ENCODE measurements around the gene KCNQ5. TPM values are rescaled to one million over a fixed set of nuclear protein-coding genes. Genes with fewer than 3 reads are reported as not detected.

KCNQ5 gene
- total RNA-seq, 1 experiment from 2014 or later: 7.1 TPM

DNA sequence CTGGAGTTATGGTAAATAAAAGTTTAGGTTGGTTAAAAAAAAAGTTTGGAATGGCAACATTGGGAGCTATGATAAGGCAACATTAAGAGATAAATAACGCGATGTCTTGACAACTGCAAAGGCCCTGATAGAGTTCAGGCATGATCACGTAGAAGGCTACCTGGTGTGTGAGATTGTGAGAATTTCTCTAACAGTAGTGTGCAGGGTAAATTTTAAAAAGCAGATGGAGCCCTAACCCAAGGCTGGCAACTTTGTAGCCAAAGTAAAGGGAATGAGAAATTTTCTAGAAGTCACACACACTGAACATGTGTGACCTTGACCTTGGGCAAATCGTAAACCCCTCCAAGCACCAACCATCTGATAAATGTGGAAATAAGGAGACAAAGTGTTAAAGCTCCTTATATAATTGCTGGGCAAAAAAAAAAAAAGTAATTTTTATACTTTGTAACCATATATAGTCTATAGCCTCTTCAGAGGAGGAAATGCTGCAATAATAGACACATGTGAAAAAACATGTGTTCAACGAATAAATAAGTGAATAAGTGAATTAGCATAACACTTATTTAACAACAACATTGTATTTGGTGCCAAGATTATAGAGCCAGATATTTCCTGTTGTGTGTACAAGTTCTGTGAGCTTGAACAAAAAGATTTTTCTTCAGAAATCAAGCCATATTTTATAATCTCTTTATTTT, 18.2 kb downstream of the KCNQ5 start:
- no peak for DNase-seq (ENCODE audit: low read depth)

DNA sequence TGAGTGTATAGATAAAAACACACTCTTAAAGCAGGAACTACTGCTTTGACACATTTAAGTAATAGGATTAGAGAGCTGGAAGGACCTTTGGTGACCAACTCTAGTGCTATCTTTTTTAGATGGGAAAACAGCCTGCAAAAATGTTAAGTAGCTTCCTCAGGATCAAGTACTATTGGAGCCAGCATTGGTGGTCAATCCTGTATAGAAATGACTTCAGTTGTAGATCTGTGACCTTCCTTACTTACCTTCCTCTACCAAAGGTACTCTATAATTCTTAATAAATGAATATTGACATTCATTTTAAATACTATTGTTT, 18.7 kb downstream of the KCNQ5 start:
- no peak for DNase-seq (ENCODE audit: low read depth)

DNA sequence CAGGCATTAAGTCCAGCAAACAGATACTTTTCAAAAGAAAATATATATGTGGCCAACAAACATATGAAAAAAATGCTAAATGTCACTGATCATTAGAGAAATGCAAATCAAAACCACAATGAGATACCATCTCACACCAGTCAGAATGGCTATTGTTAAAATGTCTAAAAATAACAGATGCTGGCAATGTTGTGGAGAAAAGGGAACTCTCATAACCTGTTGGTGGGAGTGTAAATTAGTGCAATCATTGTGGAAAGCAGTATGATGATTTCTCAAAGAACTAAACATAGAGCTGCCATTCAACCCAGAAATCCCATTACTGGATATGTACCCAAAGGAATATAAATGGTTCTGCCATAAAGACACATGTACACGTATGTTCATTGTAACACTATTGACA, 20.6 kb downstream of the KCNQ5 start:
- no peak for DNase-seq (ENCODE audit: low read depth)

DNA sequence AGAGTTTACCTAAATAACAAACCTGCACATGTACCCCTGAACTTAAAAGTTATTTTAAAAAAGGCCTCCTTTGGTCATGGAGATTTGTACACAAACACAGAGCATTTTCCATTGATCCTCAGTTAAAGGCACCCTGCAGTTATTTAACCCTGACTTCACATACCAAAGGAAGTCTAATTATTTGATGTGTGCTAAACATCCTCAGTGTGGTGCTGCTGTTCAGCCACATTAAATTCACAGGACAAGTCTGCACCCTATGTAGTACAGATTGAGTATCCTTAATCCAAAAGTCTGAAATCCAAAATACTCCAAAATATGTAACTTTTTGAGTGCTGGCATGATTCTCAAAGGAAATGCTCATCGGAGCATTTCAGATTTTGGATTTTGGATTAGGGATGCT, 21.4 kb downstream of the KCNQ5 start:
- peak; percentile 45 for DNase-seq (ENCODE audit: low read depth)

DNA sequence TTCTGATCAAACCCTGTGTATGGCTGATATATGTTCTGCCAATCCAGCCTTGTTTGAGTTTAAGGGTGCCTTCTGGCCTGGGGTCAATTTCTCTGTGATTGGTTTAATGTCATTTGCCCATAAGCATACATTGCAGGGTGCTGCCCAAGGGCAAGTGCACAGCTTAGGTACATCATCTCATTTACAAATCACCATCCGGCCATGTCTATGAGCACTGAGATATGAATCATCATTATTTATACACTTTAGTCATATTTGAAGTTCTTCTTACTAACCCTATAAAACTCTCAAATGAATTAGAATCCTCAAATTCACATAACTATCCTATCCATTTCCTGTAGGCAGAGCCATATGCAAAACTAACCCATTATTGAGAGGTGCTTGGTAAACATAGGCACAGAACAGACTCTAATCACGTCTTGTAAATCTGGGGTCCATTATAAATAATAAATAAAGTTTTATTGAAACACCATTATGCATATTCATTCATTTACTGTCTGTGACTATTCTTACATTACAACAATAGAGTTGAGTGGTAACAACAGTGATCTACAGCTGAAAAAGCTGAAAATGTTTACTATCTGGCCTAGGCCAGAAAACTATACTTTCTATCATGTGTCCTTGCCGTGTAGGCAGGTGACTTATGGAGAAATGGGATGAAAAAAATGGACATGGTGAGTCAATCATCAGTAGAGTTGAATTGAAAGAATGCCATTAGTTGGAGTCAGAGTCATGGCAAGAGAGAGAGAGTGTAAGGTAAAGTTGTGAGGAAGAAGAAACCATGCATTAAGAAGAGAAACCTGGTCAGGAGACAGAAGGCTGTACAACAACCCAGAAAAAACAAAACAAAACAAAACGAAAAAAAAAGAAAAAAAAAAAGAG, 25.0 kb downstream of the KCNQ5 start:
- no peak for DNase-seq (ENCODE audit: low read depth)

DNA sequence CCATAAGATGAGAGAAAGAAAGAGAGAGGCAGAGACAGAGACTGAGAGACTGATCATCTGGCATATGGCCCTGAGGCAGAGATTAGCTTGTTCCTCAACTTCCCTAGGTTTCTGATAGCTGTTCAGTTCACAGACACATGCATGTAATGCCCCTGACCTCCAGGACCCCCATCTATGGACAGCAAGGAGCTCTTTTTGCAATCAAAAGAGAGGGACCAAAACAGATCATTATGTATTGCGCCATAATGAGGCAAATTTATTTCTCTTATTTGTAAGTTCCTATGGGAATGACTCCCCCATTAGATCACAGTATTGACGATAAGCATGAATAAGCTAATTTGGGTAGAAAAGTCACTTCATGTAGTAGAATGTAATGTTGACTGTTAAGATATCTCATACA, 25.6 kb downstream of the KCNQ5 start:
- no peak for DNase-seq (ENCODE audit: low read depth)

DNA sequence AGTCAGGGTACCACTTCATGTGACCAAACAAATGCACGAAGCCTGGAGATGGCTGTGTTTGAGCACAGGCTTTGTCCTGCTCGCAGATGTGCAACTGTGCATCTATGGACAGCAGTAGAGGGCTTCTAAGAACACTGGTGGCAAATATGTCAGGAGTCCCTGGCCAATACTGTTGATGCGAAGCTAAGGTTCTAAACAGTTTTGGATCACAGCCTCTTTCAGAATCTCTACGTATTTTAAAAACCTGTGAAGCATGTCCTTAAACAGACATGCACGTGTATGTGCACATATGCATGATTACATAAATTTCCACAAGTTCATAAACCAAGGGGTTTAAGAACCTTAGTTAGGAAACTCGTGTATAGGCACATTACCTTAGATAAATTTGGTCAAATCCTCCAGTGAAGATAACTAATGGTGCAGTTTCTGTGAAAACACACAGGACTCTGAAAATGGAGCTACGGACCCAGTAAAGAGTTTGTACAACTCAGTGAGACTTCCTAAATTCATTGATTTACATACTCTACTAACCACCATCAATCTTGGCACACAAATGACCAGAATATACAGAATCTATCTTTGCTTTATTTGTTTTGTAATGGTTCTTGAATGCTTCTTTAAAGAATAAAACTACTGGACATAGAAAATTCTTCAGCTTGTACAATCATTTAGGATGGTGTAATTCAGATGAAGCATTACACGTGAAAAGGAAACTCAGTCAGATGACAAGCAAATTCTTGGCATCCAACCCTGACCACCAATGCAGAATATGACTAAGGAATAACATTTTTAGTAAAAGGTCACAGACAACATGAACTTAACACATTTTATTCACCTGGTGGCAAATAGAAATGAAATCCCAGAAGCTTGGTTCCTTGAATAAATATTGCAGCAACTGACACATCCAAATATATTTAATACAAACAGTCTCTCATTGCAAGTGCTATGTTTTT, 27.4 kb downstream of the KCNQ5 start:
- DNase-seq (ENCODE audit: low read depth): peak; percentile 87

DNA sequence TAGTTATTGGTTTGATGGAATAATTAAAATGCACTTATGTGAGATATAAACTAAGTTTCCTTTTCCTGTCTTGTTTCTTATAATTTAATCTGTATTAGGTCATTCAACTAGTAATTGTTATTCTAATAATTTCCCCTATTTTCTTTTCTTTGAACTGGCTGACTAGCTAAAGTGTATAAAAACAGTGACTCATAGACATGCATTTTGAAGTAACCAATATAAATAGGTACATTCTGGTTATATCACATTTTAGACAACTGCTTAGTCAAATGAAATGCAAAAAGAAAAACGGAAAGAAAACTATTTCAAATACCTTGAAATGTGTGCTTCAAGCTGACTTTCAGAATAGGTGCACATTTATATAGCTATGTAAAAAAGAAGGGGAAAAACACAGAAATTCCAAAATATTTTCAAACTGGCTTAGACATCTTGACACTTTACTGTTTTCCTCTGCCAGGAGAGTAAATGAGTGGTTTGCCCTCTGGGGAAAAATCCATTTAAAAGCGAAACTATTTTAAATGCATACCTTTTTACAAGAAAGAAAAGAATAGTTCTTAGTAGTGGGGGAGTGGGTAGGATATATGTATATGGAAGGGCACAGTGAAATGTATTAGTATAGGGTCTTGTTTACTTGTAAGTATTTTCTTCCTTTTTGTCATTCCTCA, 28.3 kb downstream of the KCNQ5 start:
- no peak for DNase-seq (ENCODE audit: low read depth)

DNA sequence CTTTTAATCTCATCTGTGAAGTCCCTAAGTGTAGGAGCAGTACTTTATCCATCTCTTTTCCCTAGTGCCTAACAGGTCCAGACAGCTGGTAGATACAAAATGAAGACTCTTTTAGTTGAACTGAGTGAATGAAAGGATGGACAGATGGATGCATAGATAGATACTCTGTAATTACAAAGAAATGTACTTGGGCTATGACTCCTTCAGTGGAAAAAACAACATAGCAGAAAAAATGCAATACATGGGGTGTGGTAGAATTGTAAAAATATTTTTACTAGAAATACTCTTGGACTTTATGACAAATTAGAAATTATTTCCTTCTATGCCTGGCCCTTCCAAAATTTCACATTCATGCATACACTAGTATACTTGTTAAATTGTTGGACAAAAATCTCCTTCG, 29.3 kb downstream of the KCNQ5 start:
- DNase-seq (ENCODE audit: low read depth): peak; percentile 36

DNA sequence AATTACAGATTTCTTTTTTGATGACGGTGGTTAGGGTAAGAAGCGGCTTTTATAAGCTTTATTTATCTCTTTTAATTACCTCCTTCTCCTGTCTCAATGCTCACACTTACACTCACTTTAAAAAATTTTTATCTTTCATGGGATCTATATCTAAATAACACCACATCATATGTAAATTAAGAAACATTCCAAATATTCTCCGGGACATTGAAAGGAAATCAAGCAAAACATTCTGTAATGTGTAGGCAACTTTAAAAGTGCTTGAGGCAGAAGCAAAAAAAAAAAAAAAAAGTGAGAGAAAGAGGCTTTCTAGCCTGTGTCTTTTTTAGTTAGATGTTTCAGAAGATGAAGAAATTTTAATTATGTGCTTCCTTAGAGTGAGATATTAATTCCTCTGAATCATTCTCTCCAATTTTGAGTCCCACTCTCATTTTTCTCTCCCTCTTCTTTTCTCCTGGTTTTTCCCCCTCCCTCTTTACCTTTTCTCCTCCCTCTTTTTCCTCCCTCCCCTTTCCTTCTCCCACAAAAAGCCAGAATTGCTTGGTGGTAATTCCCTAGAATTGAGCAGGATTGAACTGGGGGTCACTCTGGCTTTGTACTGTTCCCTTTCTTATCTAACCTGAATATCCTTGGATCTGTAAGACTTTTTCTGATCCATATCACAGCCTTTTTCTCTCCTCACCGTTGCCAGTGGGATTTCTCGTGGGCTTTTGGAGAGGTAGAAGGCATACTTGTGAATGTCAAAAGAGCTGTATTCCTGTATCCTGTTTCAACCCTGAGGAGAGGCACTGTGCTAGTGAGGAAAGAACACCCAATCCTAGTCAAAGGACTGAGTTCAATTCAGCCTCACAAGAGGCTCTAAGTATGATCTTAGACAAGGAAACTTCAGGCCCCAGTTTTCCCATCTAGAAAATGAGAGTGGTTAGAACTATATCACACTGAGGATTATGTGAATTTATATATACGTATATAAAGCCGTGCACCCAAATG, 30.4 kb downstream of the KCNQ5 start:
- DNase-seq (ENCODE audit: low read depth): no peak

DNA sequence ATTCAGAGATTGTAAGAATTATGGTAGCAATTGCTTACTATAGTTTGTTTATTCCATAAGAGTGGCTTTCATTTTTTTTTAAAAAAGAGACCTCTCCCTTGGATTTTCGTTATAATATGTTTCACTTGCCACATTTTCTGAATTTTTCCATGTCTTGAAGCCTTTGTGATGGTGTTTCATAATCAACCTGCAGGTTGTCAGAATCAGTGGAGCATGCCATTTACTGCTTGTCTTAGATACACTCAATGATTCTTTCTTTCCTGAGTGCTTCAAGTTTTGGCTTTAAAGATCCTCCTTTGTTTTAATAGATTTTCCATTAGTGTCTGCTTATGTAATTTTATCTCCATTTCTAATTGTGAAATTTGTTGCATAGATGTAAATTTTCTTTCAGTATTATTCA, 31.2 kb downstream of the KCNQ5 start:
- DNase-seq (ENCODE audit: low read depth): no peak

DNA sequence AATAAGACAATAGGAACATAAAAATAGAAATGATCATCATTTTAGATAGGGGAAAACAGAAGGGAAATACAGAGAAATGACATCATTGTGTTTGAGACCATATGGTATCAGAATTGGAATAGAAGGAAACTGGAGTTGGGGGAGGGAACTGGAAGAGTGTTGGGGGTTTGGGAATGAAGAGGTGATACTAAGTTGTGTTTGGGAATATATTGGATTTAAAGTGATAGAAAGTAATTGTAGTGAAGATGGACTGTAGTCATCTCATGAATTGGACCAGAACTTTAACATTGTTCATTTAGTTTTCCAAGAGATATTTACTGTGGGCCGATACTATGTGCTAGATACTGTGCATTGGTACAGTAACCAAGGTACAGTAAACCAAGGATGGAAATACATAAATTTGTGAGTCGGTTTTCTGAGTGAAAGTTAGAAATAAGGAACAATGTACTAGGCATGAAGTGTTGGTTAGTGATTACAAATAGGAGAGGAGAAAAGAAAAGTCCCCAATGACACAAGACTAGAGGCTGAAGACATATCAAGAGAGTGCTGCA, 32.3 kb downstream of the KCNQ5 start:
- DNase-seq (ENCODE audit: low read depth): no peak

DNA sequence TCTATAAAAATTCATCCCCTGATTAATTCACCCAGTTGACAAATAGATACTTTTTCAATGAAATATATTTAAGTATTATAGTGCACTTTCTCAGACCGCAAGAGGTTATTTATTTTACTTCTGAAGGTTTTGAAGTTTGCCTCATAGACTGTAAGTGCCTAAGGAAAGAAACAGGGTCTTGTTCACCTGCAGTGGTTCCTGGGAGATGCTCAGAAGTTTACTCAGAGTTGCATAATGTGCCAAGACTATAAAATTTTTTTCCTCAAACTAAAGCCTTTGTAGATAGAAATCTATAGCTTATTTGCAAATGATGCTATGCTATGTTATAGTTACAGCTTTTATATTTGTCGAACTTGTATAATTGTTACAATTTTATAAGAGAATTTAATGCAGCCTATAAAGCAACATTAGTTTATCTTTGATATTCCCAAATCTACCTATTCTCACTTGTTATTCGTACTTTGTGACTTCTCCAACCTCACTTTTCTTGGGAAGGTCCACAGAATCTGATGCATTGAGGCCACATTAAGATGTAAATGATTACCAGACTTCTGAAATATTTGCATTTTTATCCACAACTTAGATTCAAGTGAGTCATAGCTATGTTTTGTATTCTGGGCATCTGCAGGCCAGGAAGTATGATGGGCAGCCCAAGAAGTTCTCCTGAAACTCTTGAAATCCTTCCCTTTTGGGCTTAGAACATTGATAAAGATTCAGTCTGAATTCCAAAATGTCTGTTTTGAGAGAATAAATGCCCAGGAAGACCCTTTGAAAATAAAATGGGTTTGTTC, 35.7 kb downstream of the KCNQ5 start:
- DNase-seq (ENCODE audit: low read depth): no peak

DNA sequence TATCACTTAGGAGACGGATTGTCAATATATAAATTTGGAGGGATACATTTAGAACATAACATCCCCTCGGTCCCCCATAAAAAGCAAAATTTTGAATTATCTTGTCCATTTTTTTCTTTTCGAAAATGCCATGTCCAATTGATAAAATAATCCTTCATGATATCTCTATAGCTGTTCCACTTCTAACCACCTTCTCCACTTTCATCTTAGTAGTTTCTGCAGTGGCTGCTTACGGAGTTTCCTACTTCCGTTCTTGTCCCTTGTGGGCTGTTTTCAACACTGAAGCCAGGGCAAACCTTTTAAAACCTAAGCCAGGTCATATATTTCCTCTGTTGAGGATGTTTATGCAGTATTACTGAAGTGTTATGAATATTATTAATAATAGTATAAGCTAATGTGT, 37.9 kb downstream of the KCNQ5 start:
- no peak for DNase-seq (ENCODE audit: low read depth)

DNA sequence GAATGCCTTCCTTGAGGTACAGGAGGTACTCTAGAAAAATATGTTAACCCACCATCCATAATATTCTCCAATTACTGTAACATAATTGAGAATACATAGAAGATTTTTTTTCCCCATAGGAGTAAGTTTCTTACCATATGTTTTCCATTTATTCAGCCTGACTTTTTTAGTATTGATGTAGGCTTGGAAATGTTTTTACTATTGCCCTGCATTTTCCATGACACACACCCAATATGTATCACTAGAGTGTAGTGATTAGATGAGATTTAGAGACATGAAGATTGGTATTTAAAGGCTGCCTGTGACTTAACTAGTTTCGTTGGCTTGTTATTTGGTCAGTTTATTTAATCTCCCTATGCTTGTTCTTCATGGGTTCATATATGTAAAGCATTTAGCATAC, 39.5 kb downstream of the KCNQ5 start:
- DNase-seq (ENCODE audit: low read depth): no peak

DNA sequence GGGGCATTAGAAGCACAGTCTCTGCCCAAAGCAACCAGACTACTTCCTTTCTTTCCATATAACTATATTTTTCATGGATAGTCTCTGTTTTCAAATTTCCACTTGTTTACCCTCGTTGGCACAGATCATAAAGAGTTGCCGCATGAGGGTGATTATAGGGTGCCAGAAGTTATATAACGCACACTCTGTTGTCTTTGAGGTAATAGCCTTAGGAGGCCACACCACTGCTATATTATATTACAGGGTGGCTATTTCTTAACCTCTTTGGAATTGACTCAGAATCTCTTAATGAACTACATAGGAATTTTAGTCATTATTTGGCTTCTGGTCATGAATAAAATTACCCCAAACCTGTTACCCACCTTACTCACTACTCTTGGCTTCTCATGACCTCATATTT, 43.7 kb downstream of the KCNQ5 start:
- DNase-seq (ENCODE audit: low read depth): no peak

DNA sequence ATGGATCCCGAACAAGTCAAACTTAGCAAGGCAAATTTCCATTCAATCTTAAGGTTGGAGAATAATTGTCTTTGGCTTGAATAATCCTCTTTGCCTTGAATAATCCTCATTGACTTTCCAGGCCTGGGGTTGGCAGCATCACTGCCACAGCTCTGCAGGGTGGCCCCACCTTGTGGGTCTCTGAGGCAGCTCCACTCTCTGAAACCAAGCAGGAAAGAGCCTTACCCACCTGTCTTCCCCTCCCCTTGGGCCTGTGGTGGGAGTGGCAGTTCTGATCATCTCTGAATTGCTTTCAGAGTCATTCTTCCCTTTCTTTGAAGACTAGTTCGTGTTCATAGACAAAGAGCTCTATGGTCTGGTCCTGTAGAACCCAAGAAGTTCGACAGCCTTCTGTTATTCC, 47.5 kb downstream of the KCNQ5 start:
- no peak for DNase-seq (ENCODE audit: low read depth)

DNA sequence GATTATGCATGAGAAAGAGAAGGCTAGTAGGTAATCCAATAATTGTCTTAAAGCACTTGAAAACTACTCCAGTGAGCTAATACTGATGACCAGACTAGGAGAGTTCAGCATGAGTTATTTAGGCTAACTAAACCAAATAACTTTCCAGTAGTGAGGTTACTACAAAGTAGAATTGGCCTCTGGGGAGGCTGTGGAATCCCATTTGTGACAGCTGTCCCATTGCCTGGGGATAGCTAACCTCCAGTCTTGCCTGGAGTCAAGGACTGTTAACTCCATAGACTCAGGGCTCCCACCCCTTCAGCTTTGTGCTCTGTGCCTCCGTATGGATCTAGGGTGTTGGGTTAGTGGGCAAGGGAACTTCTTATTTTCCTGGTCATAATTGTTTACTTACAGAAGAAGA, 51.0 kb downstream of the KCNQ5 start:
- peak; percentile 47 for DNase-seq (ENCODE audit: low read depth)

DNA sequence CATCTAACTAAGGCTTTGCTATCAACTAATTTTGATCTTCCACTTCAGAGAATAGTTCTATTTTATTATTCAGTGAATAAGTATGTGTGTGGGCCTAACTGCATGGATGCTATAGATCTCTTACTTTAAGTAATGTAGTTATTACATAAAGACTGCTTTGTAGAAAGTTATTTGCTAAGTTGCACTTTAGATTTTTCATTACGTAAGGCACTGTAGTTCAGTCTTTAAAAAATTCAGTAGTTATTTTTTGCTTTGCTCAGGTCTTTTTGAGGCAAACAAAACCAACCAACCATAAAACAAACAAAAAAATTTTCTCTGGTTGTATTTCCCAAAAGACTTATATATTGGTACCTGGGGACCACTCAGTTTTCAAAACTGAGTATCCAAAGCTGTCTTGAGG, 53.0 kb downstream of the KCNQ5 start:
- DNase-seq (ENCODE audit: low read depth): no peak

Data from LHCN-M2 (cell line).